Pancreas (tissue), 10 donors: ENCODE measurements around the gene DLG2. TPM values are rescaled to one million over a fixed set of nuclear protein-coding genes. Genes with fewer than 3 reads are reported as not detected.

Source experiments
- ATAC-seq, 4 donors: fragments of 200-7000 bp; cut with Tn5 transposase; one replicate each; pipeline versions ENCODE4 v1.8.0 to v1.9.1; 2020; ENCODE audit warnings: mild to moderate bottlenecking in 4 of 4, moderate library complexity in 4 of 4
- DNase-seq, 6 donors: peaks; one replicate each; pipeline ENCODE4 v3.0.0-alpha.2; 2020
- FAIRE-seq: peaks from 2 replicates; lab custom pipeline; 2012; peaks lifted over from hg19 to GRCh38; lab: Jason Lieb, UNC
- H3K27ac ChIP-seq, 4 donors: fragments of 200-600 bp; sonication (generic); 1 replicate in 3 of 4; 2 replicates in 1 of 4; pipeline versions ENCODE4 v1.5.0 to v1.8.0; 2020
- H3K27me3 ChIP-seq, 4 donors: fragments of 200-600 bp; one replicate each; pipeline ENCODE4 v1.8.0; 2021
- H3K36me3 ChIP-seq, 3 donors: fragments of 200-600 bp; sonication (generic) in 1 of 3; one replicate each; pipeline versions ENCODE4 v1.5.0 to v1.8.0; 2020 to 2021
- H3K4me1 ChIP-seq, 3 donors: fragments of 200-600 bp; one replicate each; pipeline ENCODE4 v1.8.0; 2021
- H3K4me3 ChIP-seq, 4 donors: fragments of 200-600 bp; sonication (generic) in 2 of 4; one replicate each; pipeline versions ENCODE4 v1.5.0 to v1.8.0; 2020 to 2021
- H3K9me3 ChIP-seq, 4 donors: fragments of 200-600 bp; one replicate each; pipeline ENCODE4 v1.8.0; 2021
- CTCF ChIP-seq, 4 donors: fragments of 200-600 bp; sonication (generic) in 3 of 4; IDR thresholded peaks; one replicate each; pipeline versions ENCODE4 v1.5.0 to v1.8.0; 2021; ENCODE audit warnings: antibody characterized with exemption in 4 of 4
- WGBS, 2 donors: extraction: QIAGEN DNeasy Blood & Tissue Kit; methylation state at CpG; one replicate each; pipeline ENCODE4 v1.1.7; 2013; 5-methylcytosine and 5-hydroxymethylcytosine counted together
- intact Hi-C, 3 donors: fragments of 100-400 bp; cut with DNase I; formaldehyde crosslinking; loops; one replicate each; pipeline versions ENCODE4 v1.11.1 to v1.14.2; 2022
- polyA plus RNA-seq, 2 donors: library from polyadenylated mRNA; stranded (reverse); fragments of 200-250 nt; gene quantifications; one replicate each; pipeline ENCODE4 v1.2.3, GENCODE V29; 2013
- total RNA-seq, 6 donors: library from RNA; stranded (reverse); fragmentation: NEBNext Ultra II Directional in 4 of 6; extraction: Animal tissue kit (Norgen Biotek cat#: 25700) in 4 of 6; gene quantifications; one replicate each; pipeline versions ENCODE4 v1.2.1 to v1.2.4, GENCODE V29; 2021 to 2023
- donor health status: healthy with polysubstance abuse.
- donor health status: DM: no; HTN: no; CAD: no; lungs with moderate emphysema.
- donor health status: DM: no; HTN: no; CAD: no.
- donor health status: control.
- donor health status: control.
- donor health status: Bipolar disorder and iron deficiency.
- donor health status: DM: yes; HTN: yes; CAD: no.
- donor health status: DM: no; HTN: no; CAD: no.
- donor health status: DM: no; HTN: no; CAD: no.
- donor health status: DM: yes; HTN: yes; CAD: no.

The DLG2 gene
- total and polyA plus RNA-seq, 8 donors: 1.2 to 5.4 (median 3.6) TPM

DNA sequence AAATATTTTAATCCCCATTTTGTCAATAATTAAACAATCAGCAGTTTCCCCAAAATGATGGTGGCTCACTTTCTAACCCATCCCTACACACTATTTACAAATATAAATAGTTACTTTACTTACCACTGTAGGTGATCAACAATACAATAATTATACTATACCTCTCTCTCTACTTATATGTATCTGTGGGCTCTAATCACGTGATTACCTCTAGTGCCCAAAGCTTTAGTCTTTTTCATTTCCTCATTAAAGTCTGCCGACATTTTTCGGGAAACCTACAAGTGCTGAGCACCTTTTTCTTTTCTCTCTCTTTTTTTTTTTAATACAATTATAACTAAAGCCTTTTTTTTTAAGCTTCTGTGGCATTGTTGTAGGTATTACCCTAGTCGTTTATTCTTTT lies 23.9 kb downstream of the DLG2 start:
- H3K36me3 ChIP-seq: no peaks in the 10 kb centered on the region
- H3K9me3 ChIP-seq: no peaks in the 10 kb centered on the region
- FAIRE-seq: no peak
- H3K27me3 ChIP-seq: no peaks in the 10 kb centered on the region
- TF ChIP-seq CTCF (IDR thresholded peaks at IDR 0.05): no peak
- 69 to 80% methylated on average over 4 of the region's 4 CpGs for WGBS, 2 donors
- DNase-seq: no peak
- no peak overlapping the region for H3K27ac ChIP-seq
- intact Hi-C loops: loop anchor here in 1 of 3 donors (5.0 kb wide), 1 partner anchor 244 kb away; no protein-coding TSS in a partner anchor
- ATAC-seq: no peak
- H3K4me1 ChIP-seq: no peaks in the 10 kb centered on the region
- no peak overlapping the region for H3K4me3 ChIP-seq

DNA sequence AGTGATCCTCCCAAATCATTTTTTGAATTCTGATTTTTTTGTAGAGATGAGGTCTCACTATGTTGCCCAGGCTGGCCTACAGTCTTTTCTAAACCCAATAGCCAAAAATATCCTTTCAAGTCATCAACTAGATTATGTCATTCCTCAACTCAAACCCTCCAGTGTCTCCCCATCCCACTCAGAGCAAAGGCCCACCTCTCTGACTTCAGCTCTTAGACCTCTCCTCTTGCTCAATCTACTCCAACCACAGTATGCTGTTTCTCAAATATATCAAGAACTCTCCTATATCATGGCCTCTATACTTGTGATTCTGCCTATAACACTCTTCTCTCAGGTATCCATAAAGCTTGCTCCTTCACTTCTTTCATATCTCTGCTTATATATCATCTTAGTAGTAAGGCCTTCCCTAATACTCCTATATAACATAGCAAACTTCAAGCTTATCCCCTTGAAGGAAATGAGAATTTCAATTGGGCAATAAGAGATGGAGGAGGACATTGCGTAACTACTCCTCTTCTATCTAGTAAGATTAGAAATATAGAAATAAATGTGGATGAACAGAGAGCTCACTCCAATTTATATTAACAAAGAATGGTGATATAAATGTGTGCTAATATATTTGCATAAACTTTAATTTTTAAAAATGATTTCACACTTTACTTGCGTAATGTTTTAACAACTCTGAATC lies 24.5 kb downstream of the DLG2 start:
- intact Hi-C loops: loop anchor here in 1 of 3 donors (5.0 kb wide), 1 partner anchor 245 kb away; no protein-coding TSS in a partner anchor
- no peak overlapping the region for H3K4me3 ChIP-seq
- TF ChIP-seq CTCF (IDR thresholded peaks at IDR 0.05): no peak
- no peak overlapping the region for H3K27ac ChIP-seq
- no peaks in the 10 kb centered on the region for H3K4me1 ChIP-seq
- no peak for FAIRE-seq
- ATAC-seq: no peak
- H3K9me3 ChIP-seq: no peaks in the 10 kb centered on the region
- DNase-seq: no peak
- 89 to 94% methylated on average over 2 of the region's 2 CpGs for WGBS, 2 donors
- H3K36me3 ChIP-seq: no peaks in the 10 kb centered on the region
- H3K27me3 ChIP-seq: no peaks in the 10 kb centered on the region

GRCh38 chr11:85599083-85599482 lies 28.1 kb downstream of the DLG2 start:
- no peaks in the 10 kb centered on the region for H3K9me3 ChIP-seq
- H3K27me3 ChIP-seq: no peaks in the 10 kb centered on the region
- H3K4me1 ChIP-seq: no peaks in the 10 kb centered on the region
- TF ChIP-seq CTCF (IDR thresholded peaks at IDR 0.05): no peak
- 62 to 71% methylated on average over 5 of the region's 5 CpGs for WGBS, 2 donors
- no peaks in the 10 kb centered on the region for H3K36me3 ChIP-seq
- FAIRE-seq: no peak
- no peak overlapping the region for H3K27ac ChIP-seq
- H3K4me3 ChIP-seq: no peak overlapping the region
- intact Hi-C loops: no loop called here
- ATAC-seq: no peak
- no peak for DNase-seq

- DNase-seq (no peak), ATAC-seq (no peak), FAIRE-seq (no peak)
- no peak overlapping the region for H3K4me3 ChIP-seq
- TF ChIP-seq CTCF (IDR thresholded peaks at IDR 0.05): no peak
- 59 to 66% methylated on average over 2 of the region's 2 CpGs for WGBS, 2 donors
- H3K9me3 ChIP-seq: no peaks in the 10 kb centered on the region
- no peaks in the 10 kb centered on the region for H3K36me3 ChIP-seq
- no peak overlapping the region for H3K27ac ChIP-seq
- H3K27me3 ChIP-seq: no peaks in the 10 kb centered on the region
- H3K4me1 ChIP-seq: no peaks in the 10 kb centered on the region
- intact Hi-C loops: no loop called here
Observed at GRCh38 chr11:85596886-85597285, 30.3 kb downstream of the DLG2 start.

DNA sequence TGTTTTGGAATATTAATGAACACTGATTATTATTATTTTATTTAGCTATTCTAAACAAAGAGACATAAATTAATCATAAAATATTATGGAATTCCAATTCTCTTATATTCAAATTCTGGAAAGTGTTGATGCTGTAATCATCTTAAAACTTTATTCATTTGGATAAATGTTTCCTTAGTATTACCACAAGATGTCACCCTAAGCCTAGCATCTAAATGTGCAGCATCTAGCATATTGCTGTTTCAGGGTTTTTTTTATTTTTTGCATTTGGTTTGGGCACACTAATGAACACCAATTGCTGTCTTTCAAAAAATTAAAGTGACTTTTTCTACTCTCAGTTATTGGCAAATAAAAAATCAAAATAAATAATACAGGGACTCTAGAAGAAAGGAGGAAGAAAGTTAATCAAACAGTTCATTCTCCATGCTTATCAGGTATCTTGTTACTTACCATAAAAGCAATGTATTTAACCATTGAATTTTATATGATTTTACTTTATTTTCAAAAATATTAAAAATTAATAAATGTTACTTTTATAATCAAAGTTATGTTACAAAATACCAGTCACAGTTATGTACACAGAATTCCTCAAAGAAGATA lies 31.8 kb downstream of the DLG2 start:
- no peak for DNase-seq
- no peak overlapping the region for H3K27ac ChIP-seq
- FAIRE-seq: peak; percentile 98
- peak; percentile 71 to 86 (median 86) for ATAC-seq
- TF ChIP-seq CTCF (IDR thresholded peaks at IDR 0.05): peak in 3 of 4 donors; percentile 27 to 34 (median 29)
- intact Hi-C loops: no loop called here
- H3K4me1 ChIP-seq: no peaks in the 10 kb centered on the region
- H3K27me3 ChIP-seq: no peaks in the 10 kb centered on the region
- H3K9me3 ChIP-seq: no peaks in the 10 kb centered on the region
- no peak overlapping the region for H3K4me3 ChIP-seq
- H3K36me3 ChIP-seq: no peaks in the 10 kb centered on the region
